ENCODE measurements around the gene KRT5.

Gene KRT5

DNA sequence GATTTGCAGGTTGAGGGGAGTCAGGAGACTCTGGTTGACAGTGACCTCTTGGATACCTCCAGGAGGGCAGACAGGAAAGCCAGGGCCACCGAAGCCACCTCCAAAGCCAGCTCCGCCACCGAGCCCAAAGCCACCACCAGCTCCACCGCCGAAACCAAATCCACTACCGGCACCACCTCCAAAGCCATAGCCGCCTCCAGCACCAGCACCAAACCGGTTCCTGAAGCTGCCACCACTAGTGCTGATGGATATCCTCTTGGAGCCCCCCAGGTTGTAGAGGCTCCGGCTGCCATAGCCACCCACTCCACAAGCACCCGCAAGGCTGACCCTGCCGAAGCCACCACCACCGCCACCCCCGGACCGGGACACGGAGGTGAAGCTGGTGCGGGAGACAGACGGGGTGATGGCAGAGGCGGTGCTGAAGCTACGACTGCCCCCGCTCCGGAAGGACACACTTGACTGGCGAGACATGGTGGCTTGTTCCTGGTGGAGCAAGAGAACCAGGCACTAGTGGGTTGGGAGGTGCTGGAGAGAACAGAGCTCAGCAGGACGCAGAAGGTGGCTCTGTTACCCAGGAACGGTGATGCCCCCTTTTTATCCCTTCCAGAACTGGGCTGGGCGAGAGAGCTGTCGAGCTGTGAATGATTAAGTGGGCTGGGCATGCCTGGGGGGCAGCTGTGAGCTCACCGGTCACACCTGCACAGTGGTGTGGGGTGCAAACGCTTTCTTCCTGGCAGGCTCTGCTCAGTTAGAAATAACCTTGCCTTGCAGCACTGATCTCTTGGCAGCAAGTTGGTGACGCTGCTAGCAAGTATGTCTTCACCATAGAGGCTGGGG is at the start of gene KRT5:
Gene KRT5 (minus strand): TSS at position 569 of the 837 bp plus-strand sequence. CDS start 98 bp downstream, at position 471.
- no peak within 1 kb of the TSS for H3K9ac ChIP-seq (ENCODE audit: low read length in 5 of 5)
- no peak within 1 kb of the TSS for H3K27ac ChIP-seq (ENCODE audit: low read depth, low read length)
- H3K9me3 ChIP-seq (ENCODE audit: control insufficient read depth in 5 of 5, low read length in 5 of 5), result no peaks in the 10 kb centered on the region
- H3K36me3 ChIP-seq (ENCODE audit: control insufficient read depth in 5 of 5, insufficient read depth in 5 of 5, low read length in 5 of 5), result no peaks in the 10 kb centered on the region
- no peak within 1 kb of the TSS for H3K4me3 ChIP-seq (ENCODE audit: low read depth in 1 of 5, low read length in 5 of 5)
- H3K4me1 ChIP-seq (ENCODE audit: control insufficient read depth in 5 of 5, insufficient read depth in 5 of 5, low read length in 5 of 5), result peaks cover 3 to 52% (median 46%) of the 10 kb centered on the region in 5 donors
- H3K27me3 ChIP-seq (ENCODE audit: control insufficient read depth in 5 of 5, insufficient read depth in 4 of 5, low read length in 5 of 5), result no peaks in the 10 kb centered on the region

DNA sequence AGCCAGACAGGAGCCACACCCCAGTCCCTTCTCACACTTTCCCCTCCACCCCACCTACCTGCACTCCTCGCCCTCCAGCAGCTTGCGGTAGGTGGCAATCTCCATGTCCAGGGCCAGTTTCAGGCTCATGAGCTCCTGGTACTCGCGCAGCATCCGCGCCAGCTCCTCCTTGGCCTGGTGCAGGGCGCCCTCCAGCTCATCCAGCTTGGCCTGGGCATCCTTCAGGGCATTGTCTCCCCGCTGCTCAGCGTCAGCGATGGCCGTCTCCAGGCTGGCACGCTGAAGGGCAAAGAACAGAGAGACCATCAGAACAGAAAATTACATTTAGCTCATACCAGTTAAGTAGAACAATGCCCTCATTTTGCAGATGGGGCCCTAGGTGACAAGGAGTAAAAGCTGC is 47.9 kb upstream of the KRT5 start:
- Histone ChIP-seq H3K9me3 (ENCODE audit: control insufficient read depth in 5 of 5, low read length in 5 of 5) (no peaks in the 10 kb centered on the region), H3K4me3 (ENCODE audit: low read depth in 1 of 5, low read length in 5 of 5) (no peak overlapping the region), H3K4me1 (ENCODE audit: control insufficient read depth in 5 of 5, insufficient read depth in 5 of 5, low read length in 5 of 5) (peaks cover 0 to 3% (median 0%) of the 10 kb centered on the region in 5 donors), H3K27me3 (ENCODE audit: control insufficient read depth in 5 of 5, insufficient read depth in 4 of 5, low read length in 5 of 5) (peaks cover 0 to 16% (median 8%) of the 10 kb centered on the region in 5 donors), H3K27ac (ENCODE audit: low read depth, low read length) (no peak overlapping the region), H3K9ac (ENCODE audit: low read length in 5 of 5) (no peak overlapping the region), H3K36me3 (ENCODE audit: control insufficient read depth in 5 of 5, insufficient read depth in 5 of 5, low read length in 5 of 5) (no peaks in the 10 kb centered on the region)

DNA sequence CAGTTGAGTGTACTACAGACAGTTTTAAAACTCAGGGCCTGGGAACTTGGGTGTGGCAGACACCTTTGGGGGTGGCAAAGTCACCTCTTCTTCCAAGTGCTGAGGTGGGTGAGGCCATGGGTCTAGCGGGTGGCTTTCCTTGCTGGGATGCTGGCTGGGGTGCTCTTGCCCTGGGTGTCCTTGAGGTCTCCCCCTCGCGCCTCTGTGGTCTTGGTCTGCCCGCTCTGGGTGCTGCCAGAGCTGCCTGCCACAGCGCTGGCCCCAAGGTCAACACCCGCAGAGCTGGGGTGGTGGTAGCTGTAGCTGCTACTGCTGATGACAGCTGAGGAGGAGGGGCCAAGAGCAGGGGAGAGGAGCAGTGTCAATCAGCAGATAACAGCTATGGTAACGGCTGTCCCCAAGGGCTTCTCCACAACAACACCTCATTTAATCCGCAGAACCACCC is 46.7 kb upstream of the KRT5 start:
- H3K27ac ChIP-seq (ENCODE audit: low read depth, low read length), result no peak overlapping the region
- peaks cover 0 to under 1% (median 0%) of the 10 kb centered on the region in 5 donors for H3K4me1 ChIP-seq (ENCODE audit: control insufficient read depth in 5 of 5, insufficient read depth in 5 of 5, low read length in 5 of 5)
- H3K9ac ChIP-seq (ENCODE audit: low read length in 5 of 5), result no peak overlapping the region
- no peak overlapping the region for H3K4me3 ChIP-seq (ENCODE audit: low read depth in 1 of 5, low read length in 5 of 5)
- no peaks in the 10 kb centered on the region for H3K9me3 ChIP-seq (ENCODE audit: control insufficient read depth in 5 of 5, low read length in 5 of 5)
- no peaks in the 10 kb centered on the region for H3K36me3 ChIP-seq (ENCODE audit: control insufficient read depth in 5 of 5, insufficient read depth in 5 of 5, low read length in 5 of 5)
- H3K27me3 ChIP-seq (ENCODE audit: control insufficient read depth in 5 of 5, insufficient read depth in 4 of 5, low read length in 5 of 5), result peaks cover 0 to 16% (median 8%) of the 10 kb centered on the region in 5 donors

DNA sequence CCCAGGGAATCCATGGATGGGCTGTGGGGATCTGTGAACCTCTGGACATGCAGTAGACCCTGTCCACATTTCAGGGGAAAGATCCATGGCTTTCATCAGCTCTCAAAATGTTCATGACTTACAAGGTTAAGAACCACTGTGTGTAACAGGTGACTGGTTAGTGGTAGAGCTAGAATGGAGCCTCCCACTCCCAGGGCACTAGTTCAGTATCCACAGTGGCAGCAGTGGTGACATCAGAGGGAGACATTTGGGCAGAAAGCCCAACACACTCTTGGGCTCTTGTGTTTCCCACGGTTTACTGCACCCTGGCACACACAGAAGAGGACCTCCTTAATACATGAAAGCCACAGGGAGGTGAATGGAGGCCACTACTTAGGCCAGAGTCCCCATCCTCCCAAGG is 44.4 kb upstream of the KRT5 start:
- peaks cover 0 to 11% (median 5%) of the 10 kb centered on the region in 5 donors for H3K27me3 ChIP-seq (ENCODE audit: control insufficient read depth in 5 of 5, insufficient read depth in 4 of 5, low read length in 5 of 5)
- H3K4me1 ChIP-seq (ENCODE audit: control insufficient read depth in 5 of 5, insufficient read depth in 5 of 5, low read length in 5 of 5), result no peaks in the 10 kb centered on the region
- H3K9ac ChIP-seq (ENCODE audit: low read length in 5 of 5), result no peak overlapping the region
- no peak overlapping the region for H3K4me3 ChIP-seq (ENCODE audit: low read depth in 1 of 5, low read length in 5 of 5)
- H3K9me3 ChIP-seq (ENCODE audit: control insufficient read depth in 5 of 5, low read length in 5 of 5), result no peaks in the 10 kb centered on the region
- no peak overlapping the region for H3K27ac ChIP-seq (ENCODE audit: low read depth, low read length)
- H3K36me3 ChIP-seq (ENCODE audit: control insufficient read depth in 5 of 5, insufficient read depth in 5 of 5, low read length in 5 of 5), result no peaks in the 10 kb centered on the region

DNA sequence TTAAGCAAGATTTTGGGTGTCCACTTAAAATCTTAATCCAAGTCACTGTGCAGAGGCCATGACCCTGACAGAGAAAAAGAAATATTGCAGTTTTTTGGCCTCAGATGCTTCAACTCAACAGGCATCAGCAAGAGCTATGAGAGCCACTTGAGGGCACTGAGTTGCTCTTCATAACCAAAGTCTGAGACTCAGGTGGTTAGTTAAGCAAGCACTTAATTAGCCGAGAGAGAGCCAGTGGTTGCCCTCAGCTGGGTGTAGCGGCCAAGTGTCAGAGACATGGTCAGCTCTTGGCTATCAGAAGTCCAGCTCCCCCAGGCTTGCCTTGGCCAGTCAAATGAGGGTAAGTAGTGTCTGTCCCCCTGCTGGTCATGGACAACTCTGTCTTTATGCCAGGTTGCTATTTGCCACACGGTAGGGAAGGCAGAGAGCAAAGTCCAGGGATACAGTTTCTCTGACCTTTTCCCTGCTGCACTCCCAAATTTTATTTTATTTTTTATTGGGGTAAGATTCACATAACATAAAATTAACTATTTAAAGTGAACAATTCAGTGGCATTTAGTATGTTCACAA is 41.8 kb upstream of the KRT5 start:
- Histone ChIP-seq H3K27me3 (ENCODE audit: control insufficient read depth in 5 of 5, insufficient read depth in 4 of 5, low read length in 5 of 5) (peaks cover 0 to 11% (median 2%) of the 10 kb centered on the region in 5 donors), H3K36me3 (ENCODE audit: control insufficient read depth in 5 of 5, insufficient read depth in 5 of 5, low read length in 5 of 5) (no peaks in the 10 kb centered on the region), H3K4me1 (ENCODE audit: control insufficient read depth in 5 of 5, insufficient read depth in 5 of 5, low read length in 5 of 5) (no peaks in the 10 kb centered on the region), H3K9me3 (ENCODE audit: control insufficient read depth in 5 of 5, low read length in 5 of 5) (no peaks in the 10 kb centered on the region), H3K4me3 (ENCODE audit: low read depth in 1 of 5, low read length in 5 of 5) (no peak overlapping the region), H3K27ac (ENCODE audit: low read depth, low read length) (no peak overlapping the region), H3K9ac (ENCODE audit: low read length in 5 of 5) (no peak overlapping the region)

DNA sequence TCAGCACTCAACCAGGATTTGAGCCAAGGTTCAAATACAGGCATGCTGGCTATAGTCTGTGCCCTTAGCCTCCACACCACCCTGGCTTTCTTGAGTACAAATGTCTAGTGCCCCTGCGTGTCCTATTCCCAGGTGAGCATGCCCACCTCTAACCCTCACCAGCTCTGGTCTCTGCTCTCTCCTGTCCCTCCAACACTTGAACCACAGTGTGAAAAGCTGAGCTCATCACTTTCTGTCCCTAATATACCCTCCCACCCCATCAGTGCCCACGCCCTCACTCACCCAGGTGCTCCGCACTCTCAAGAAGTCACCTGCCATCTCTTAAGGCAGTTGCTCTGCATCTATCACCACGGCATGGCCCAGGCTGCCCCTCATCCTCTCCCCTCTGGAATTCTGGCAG is 39.8 kb upstream of the KRT5 start:
- H3K27me3 ChIP-seq (ENCODE audit: control insufficient read depth in 5 of 5, insufficient read depth in 4 of 5, low read length in 5 of 5), result peaks cover 0 to 8% (median 2%) of the 10 kb centered on the region in 5 donors
- no peak overlapping the region for H3K9ac ChIP-seq (ENCODE audit: low read length in 5 of 5)
- H3K36me3 ChIP-seq (ENCODE audit: control insufficient read depth in 5 of 5, insufficient read depth in 5 of 5, low read length in 5 of 5), result no peaks in the 10 kb centered on the region
- no peak overlapping the region for H3K4me3 ChIP-seq (ENCODE audit: low read depth in 1 of 5, low read length in 5 of 5)
- no peaks in the 10 kb centered on the region for H3K9me3 ChIP-seq (ENCODE audit: control insufficient read depth in 5 of 5, low read length in 5 of 5)
- no peak overlapping the region for H3K27ac ChIP-seq (ENCODE audit: low read depth, low read length)
- no peaks in the 10 kb centered on the region for H3K4me1 ChIP-seq (ENCODE audit: control insufficient read depth in 5 of 5, insufficient read depth in 5 of 5, low read length in 5 of 5)

DNA sequence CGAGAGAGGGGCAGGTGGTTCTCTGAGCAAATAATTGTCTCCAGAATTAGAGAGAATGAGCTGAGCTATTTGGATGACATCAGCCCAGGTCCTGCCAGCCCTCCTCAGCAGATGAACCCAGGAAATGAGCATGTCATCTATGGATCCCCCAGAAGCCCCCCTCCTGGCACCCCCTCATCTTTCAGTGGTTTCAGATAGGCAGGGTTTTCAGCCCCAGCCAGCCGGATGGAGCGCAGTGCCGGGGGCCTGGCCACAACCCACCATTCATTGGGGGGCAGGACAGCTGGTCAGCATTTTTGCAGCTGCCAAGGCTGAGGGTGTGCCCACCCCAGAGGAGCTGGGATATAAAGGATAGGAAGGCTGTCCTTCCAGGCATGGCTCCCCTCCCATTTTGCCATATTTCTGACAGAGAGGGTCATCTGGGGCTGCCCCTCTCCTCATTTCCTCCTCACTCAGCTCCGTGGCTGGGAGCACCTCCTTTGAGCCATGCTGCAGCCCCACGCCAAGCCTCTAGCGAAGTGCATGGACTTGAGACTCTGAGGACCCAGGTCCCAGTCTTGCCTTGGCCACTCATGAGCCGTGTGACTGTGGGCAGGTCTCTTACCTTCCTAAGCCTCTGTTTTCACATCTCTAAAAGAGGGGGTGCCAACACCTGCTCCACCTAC is 38.7 kb upstream of the KRT5 start:
- H3K9me3 ChIP-seq (ENCODE audit: control insufficient read depth in 5 of 5, low read length in 5 of 5), result no peaks in the 10 kb centered on the region
- peaks cover 0 to 8% (median 2%) of the 10 kb centered on the region in 5 donors for H3K27me3 ChIP-seq (ENCODE audit: control insufficient read depth in 5 of 5, insufficient read depth in 4 of 5, low read length in 5 of 5)
- no peak overlapping the region for H3K27ac ChIP-seq (ENCODE audit: low read depth, low read length)
- H3K36me3 ChIP-seq (ENCODE audit: control insufficient read depth in 5 of 5, insufficient read depth in 5 of 5, low read length in 5 of 5), result no peaks in the 10 kb centered on the region
- H3K4me3 ChIP-seq (ENCODE audit: low read depth in 1 of 5, low read length in 5 of 5), result no peak overlapping the region
- no peaks in the 10 kb centered on the region for H3K4me1 ChIP-seq (ENCODE audit: control insufficient read depth in 5 of 5, insufficient read depth in 5 of 5, low read length in 5 of 5)
- H3K9ac ChIP-seq (ENCODE audit: low read length in 5 of 5), result no peak overlapping the region

DNA sequence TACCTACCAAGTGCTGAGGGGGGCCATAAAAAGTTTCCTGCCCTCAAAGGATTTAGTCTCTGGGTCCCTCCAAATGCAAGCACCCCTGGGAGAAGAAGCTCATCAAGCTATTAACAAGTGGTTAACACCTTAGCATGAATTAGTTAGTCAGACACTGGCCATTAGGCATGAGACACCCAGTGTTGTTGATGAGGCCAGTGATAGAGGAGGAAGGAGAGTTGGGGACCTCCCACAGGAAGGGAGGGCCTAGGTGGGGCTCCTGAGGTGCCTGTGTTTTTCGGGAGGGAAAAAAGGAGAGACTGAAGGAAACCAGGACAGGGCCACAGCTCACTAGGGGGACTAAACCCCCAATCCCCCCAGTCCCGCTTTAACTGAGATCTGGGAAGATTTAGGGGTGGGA is 37.3 kb upstream of the KRT5 start:
- no peak overlapping the region for H3K27ac ChIP-seq (ENCODE audit: low read depth, low read length)
- H3K4me3 ChIP-seq (ENCODE audit: low read depth in 1 of 5, low read length in 5 of 5), result no peak overlapping the region
- no peak overlapping the region for H3K9ac ChIP-seq (ENCODE audit: low read length in 5 of 5)

DNA sequence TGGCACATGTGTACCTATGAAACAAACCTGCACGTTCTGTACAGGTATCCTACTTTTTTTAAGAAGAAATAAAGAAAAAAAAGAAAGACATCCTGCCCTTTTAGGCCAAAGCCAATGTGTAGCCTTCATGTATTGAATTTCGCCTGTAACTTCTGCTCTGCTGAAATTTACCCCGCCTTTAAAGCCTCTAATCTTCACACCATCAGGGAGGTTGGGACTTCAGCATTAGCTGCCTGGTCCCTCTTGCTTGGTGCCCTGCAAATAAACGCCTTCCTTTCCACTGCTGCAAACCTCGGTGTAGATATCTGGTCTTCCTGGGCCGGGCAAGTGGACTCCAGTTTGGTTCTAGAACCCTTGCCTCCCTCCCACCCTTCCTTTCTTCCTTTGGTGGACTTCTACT is 35.4 kb upstream of the KRT5 start:
- H3K4me1 ChIP-seq (ENCODE audit: control insufficient read depth in 5 of 5, insufficient read depth in 5 of 5, low read length in 5 of 5), result peaks cover 3 to 12% (median 9%) of the 10 kb centered on the region in 5 donors
- no peak overlapping the region for H3K4me3 ChIP-seq (ENCODE audit: low read depth in 1 of 5, low read length in 5 of 5)
- H3K27ac ChIP-seq (ENCODE audit: low read depth, low read length), result no peak overlapping the region

More for the DNA sequence above, 37.3 kb upstream of the KRT5 start:
- H3K36me3 ChIP-seq (ENCODE audit: control insufficient read depth in 5 of 5, insufficient read depth in 5 of 5, low read length in 5 of 5), result no peaks in the 10 kb centered on the region
- H3K27me3 ChIP-seq (ENCODE audit: control insufficient read depth in 5 of 5, insufficient read depth in 4 of 5, low read length in 5 of 5), result peaks cover 0 to 8% (median 2%) of the 10 kb centered on the region in 5 donors
- H3K9me3 ChIP-seq (ENCODE audit: control insufficient read depth in 5 of 5, low read length in 5 of 5), result no peaks in the 10 kb centered on the region
- H3K4me1 ChIP-seq (ENCODE audit: control insufficient read depth in 5 of 5, insufficient read depth in 5 of 5, low read length in 5 of 5), result no peaks in the 10 kb centered on the region

More for the DNA sequence above, 35.4 kb upstream of the KRT5 start:
- H3K9ac ChIP-seq (ENCODE audit: low read length in 5 of 5), result no peak overlapping the region
- no peaks in the 10 kb centered on the region for H3K36me3 ChIP-seq (ENCODE audit: control insufficient read depth in 5 of 5, insufficient read depth in 5 of 5, low read length in 5 of 5)
- H3K27me3 ChIP-seq (ENCODE audit: control insufficient read depth in 5 of 5, insufficient read depth in 4 of 5, low read length in 5 of 5), result peaks cover 0 to 8% (median 2%) of the 10 kb centered on the region in 5 donors
- H3K9me3 ChIP-seq (ENCODE audit: control insufficient read depth in 5 of 5, low read length in 5 of 5), result no peaks in the 10 kb centered on the region
